ENCODE results near the gene KLHL29.

DNA sequence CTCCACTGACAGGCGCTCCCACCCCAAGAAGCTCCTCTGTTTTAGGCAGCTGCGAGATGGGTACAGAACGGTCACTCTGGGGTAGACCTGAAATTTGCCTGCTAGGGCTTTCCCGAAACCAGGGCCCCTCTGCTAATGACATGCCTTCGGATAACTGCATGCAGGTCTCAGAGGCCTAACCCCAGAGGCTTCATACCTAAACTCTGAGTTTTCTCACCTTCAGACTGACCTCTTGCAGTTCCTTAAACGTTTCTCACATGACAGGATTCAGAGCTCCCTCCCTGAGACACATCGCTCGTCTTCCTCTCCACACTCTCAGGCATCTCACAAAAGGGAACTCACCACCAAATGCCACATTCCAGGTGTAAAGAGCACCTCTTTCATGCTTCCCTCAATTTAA is 11.3 kb upstream of the KLHL29 start:
- TF ChIP-seq, protein P1, sequence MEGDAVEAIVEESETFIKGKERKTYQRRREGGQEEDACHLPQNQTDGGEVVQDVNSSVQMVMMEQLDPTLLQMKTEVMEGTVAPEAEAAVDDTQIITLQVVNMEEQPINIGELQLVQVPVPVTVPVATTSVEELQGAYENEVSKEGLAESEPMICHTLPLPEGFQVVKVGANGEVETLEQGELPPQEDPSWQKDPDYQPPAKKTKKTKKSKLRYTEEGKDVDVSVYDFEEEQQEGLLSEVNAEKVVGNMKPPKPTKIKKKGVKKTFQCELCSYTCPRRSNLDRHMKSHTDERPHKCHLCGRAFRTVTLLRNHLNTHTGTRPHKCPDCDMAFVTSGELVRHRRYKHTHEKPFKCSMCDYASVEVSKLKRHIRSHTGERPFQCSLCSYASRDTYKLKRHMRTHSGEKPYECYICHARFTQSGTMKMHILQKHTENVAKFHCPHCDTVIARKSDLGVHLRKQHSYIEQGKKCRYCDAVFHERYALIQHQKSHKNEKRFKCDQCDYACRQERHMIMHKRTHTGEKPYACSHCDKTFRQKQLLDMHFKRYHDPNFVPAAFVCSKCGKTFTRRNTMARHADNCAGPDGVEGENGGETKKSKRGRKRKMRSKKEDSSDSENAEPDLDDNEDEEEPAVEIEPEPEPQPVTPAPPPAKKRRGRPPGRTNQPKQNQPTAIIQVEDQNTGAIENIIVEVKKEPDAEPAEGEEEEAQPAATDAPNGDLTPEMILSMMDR (conservative IDR thresholded peaks at IDR 0.05; ENCODE audit: low read length) = no peak
- no peak for TF ChIP-seq EZH2phosphoT487 (IDR thresholded peaks at IDR 0.05; ENCODE audit: borderline replicate concordance, low read depth, low read length)

Data from OCI-LY7 (cell line).